SK-MEL-5 (cell line): Measurements from ENCODE around the gene MACROD1. TPM values are rescaled to one million over a fixed set of nuclear protein-coding genes. Genes with fewer than 3 reads are reported as not detected.

Experiments used
- DNase-seq: peaks from one replicate; pipeline ENCODE4 v3.0.0-alpha.2; 2016; ENCODE audit warnings: low read depth, low spot score
- in situ Hi-C: cut with HindIII; loops from 2 replicates; pipeline ENCODE4 v1.10.0; 2016; ENCODE audit warnings: low sequenced_read_pairs, high pct_unique_total_duplicates, low pct_unique_long_range_greater_than_20kb
- total RNA-seq: library from RNA; depleted of rRNA; stranded (reverse); fragments of >200 nt; shearing (Covaris generic); gene quantifications from 2 replicates; pipeline ENCODE4 v1.2.3, GENCODE V29; 2014

The MACROD1 gene
- total RNA-seq, 1 experiment from 2014 or later: 15.7 TPM

DNA sequence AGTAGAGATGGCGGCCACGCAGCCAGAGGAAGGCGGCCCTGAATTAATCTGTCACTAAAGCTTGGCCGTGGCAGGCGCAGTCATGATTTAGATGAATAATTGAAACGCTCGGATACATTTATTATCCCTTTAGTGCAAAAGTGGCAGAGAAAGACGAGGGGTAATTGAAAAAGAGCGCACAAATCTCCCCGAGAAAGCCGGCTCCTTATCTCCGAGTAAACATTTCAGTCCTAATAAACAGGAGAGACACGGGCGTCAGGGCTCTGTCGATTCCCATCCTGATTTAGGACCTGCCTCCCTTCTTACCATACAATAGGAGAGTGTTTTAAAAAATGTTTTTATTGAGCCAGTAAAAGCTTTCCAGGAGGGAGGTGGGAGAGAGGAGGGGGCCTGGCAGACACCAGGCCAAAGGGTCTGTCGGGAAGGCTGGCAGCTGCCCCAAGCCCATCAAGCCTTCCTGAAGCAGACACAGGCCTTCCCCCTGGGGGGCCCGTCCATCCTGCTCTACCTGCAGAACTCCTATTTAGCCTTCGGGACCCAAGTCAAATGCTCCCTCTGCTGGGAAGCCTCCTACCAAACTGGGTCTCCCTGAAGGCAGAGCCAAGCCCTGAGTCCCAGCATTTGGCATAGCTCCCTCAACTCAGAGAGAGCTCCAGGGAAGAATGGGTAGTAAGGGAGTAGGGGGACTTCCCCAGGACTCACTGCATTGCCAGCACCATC is 156.8 kb downstream of the MACROD1 start:
- in situ Hi-C loops: no loop called here
- DNase-seq: no peak

DNA sequence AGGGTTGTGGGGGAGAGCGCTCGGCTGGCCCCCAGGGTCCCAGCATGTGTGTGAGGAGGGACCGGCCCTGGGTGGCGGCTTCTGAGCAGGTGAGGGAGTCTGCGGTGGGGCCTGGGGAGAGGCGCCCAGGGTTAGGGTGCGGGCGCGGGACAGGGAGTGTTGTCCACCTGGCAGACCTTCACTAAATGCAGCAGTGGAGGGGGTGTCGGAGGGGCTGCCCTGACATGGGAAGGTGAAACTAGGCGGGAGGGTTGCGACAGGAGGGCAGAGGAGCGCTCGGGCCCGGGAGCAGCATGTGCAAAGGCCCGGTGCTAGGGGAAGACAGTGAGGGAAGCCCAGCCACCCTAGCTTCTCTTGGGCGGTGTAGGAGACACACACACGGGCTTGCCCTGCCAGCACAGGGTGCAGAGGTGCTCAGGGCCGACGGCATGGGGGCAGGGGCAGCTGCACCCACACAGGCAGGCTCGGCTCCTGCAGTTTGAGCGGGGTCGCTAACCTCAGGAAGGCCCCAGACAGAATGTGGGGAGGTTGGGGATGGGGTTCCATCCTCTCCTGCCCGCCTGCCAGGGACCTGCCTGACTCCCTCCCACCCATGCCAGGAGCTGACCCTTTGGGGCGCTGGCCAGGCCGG is 157.5 kb downstream of the MACROD1 start:
- in situ Hi-C loops: no loop called here

DNA sequence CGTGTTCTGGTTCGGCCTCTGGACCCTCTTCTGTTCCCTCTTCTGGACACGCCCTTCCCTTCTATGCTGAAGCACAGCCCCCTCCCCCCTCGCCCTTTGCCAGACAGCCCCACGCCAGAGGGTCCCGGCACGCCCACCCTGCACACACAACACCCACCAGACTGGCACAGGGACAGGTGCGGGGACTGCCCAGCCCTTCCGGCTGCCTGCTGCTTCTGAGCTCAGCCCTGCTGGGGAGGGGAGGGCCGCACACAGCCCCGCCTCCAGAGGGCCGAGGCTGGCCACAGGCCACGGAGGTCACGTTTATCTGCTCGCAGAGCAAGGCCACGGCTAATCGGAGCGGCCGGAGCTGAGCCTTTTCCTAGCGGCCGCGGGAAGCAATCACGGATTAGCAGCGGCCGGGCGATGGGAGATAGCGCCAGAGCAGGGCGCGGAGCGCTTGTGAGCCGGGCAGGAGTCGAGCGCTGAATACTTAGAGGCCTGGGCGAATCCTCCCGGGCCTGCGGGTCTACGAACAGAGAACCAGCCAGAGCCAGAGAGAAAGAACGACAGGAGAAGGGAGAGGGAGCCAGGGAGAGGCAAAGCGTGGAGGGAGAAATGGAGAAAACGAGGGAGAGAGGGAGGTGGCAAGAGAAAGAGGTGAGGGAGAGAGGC is 158.2 kb downstream of the MACROD1 start:
- no peak for DNase-seq
- in situ Hi-C loops: no loop called here

More for the DNA sequence above, 157.5 kb downstream of the MACROD1 start:
- no peak for DNase-seq

DNA sequence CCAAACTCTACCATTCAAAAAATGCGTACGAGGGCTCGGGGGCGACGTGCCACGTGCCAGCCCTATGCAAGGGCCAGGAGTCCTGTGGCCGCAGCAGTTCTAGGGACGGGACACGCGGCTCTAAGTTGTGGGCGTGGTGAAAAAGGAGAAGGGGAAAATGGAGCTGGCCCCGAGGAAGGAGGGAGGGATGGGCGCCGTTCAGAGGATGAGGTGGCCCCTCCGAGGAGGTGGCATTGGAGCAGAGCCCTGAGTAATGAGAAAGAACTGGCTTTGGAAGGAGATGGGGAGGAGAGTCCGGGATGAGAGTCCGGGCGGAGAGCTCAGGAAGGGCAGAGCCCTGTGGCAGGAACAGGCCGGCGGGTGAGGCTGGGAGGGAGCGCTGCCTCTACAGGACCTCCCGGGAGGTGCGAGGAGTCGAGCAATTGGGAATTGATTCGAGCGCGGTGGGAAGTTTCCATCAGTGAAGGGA is 158.7 kb downstream of the MACROD1 start:
- in situ Hi-C loops: no loop called here

DNA sequence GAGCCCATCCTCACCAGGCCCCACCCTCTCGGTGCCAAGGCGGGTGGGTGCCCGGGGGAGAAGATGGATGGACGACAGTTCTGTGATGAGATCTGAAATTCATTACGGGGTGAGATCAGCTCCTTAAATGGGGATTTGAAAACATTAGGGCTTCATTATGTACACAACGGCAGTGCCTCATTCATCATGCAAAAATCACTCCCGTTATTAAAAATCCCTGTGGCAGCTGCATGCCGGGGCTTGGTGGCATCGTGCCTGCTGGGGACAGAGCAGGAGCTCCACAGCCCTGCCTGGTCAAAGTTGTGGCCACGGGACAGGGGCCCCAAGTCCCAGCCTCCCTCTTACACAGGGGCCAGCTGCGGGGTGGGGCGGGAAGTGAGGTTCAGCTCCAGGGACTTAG is 159.5 kb downstream of the MACROD1 start:
- in situ Hi-C loops: no loop called here
- DNase-seq: no peak

More for the DNA sequence above, 158.7 kb downstream of the MACROD1 start:
- no peak for DNase-seq

DNA sequence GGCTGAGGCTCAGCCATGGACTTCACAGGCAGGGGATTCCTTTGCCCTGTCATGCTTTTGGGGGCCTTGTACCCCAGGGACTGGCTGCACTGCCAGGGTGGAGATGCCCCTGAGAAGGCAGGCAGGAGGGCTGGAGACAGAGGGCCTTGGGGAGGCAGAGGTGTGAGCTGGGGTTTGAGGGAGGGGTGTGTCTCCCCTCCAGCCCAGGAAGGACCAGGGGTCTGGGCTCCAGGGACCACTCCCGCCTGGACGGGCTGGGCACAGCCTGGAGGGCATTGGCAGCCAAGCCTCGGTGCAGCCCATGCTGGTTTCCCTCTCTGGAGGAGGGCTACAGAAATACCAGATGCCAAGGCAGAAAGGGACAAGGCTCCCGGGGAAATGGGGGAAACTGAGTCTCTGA is 160.2 kb downstream of the MACROD1 start:
- in situ Hi-C loops: no loop called here
- DNase-seq: no peak

DNA sequence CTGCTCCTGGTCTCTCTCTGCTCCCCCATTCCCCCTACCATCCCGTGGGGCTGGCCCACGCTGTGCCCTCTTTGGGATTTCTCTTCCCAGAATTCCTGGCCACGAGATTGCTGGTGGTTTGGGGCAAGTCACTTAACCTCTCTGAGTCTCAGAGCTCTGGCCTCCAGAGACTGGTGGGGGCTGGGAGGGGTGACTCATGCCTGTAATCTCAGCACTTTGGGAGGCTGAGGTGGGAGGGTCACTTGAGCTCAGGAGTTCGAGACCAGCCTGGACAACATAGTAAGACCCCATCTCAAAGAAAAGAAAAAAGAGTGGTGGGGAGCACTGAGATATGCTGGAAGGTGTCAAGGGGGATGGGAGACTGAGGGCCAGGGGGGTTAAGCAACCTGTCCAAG is 161.3 kb downstream of the MACROD1 start:
- no peak for DNase-seq
- in situ Hi-C loops: no loop called here

DNA sequence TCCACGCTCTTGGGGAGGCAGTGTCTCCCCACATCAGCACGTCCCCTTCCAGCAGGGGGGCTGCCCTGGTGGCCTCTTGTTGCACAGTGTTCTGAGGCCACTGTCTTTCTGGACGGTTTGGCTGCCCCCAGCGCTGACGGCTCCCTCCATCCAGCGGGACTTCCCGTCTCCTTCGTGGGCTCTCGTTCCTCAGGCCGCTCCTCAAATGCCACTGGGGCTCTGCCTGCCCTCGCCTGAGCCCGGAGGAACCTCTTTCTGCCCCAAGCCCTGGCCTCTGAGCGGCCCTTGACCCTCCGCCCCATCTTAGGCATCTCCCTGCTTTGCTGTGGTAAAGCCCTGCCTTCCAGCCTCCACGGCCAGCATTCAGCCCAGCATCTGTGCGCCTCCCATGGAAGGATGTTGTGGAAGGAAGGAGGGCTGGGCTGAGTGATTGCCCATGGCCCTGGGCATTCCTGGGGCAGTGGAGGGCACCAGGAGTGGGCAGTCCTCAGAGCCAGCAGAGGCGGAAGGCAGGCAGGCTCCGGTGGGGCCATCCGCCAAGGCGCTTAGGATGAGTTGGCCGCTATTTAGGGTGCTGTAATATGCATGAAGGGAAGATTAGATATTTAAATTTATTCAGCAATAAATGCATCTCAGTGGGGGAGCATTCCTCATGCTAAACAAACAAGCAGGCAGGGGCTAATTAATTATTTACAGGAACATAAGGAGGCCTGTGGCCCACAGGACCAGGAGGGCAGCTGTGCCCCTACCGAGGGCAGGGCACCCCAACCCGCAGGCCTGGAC is 161.9 kb downstream of the MACROD1 start:
- no peak for DNase-seq
- in situ Hi-C loops: no loop called here

DNA sequence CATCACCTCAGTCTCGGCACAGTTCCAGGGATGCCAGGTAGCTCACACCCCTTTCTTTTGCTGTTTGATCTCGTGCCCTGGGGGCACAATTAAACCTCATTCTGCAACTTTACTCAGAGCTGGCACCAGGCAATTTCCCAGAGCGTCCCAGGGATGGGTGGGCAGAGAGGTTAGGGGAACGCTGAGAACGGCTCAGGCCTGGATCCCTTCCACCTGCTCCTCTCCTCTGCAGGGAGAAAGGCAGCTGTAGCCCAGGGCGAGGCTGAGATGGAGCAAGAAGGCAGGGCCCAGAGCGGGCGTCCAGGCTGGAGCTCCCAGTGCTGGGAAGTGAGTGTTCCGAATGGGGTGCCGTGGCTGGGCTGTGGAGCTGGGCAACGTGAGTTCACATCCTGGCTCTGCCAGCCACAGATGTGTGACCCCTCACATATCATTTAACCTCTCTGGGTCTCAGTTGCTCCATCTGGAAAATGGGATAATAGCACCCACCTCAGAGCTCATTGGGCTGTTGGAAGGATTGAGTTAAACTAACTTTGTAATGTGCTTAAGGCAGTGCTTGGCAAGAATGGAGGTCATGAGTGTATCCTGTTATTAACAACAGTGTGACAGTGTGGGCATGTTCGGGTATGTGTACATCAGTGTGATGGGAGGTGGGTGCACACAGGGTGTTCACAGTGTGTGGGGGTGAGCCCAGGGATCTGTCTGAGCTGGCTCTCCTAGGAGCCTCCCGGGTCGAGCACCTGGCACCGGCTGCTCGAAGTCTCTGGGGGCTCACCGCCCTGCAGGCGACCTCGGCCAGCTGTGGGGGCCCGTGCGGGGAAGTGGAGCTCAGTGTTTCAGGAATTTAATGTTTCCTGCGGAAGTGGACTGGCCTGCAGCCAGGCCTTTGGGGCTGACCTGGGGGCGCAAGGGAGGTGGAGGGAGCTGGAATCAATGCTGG is 164.2 kb downstream of the MACROD1 start:
- no peak for DNase-seq
- in situ Hi-C loops: no loop called here

DNA sequence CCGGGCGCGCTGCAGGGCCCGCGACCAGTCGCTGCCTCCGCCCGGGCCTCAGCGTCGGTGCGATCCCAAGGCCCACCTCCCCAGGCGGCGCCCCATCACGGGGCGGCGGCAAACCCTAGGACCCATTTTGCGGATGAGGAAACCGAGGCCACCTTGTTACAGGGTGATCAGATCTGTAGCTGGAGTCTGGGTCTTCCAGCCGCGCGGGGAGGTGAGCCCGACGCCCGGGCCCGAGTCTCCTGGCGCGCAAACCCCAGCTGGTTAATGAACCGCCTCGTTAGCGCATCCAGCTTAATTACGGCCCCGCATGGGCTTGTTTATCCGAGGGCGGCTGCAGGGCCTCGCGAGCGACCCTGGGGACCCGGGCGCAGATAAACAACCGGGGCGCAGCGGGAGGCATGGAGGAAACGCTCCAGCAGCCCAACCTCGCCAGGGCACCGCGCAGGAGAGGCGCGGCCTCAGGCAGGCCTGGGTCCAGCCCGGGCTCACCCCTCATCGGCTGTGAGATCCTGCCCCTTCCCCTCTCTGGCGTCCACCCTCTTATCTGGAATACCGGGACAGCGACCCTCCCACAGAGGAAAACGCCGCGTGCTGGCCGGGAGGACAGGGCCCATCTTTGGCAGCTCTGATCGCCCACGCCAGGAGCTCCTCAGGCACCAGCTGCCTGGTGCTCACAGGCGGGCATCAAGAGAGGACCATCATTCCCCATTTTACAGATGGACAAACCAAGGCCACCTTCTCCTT is 165.0 kb downstream of the MACROD1 start:
- in situ Hi-C loops: no loop called here

DNA sequence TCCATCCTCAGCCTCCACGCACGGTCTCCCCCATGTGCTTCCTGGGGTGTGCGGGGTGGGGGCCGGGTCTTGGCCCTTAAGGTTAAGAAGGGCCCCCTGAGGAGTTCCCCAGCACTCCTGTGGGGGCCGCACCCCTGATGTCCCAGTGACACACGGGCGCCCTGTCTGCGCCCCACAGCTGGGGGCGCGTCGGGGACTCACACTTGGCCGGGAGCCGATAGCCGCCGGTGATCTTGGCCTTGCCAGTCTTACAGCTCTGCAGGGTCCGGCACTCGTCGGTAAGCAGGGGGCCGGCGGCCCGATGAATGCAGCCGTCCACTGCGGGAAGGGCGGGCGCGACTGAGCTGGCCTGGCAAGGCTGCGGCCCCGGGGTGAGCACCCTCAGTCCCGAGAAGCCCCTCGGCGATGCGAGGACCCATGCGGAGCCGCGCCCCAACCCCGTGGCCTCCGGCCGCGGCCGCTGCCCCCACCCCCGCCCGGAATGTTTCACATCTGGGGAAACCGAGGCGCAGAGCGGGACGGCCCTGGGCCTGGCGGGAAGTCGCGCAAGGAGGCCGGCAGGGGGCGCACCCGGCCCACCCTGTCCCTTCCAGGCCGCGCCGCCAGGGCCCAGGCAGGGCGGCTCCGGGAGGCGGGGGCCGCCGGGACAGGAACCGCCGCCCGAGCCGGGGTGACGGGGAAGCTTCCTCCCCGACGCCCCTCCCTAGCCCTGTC is 165.7 kb downstream of the MACROD1 start:
- in situ Hi-C loops: no loop called here

More for the DNA sequence above, 165.0 kb downstream of the MACROD1 start:
- no peak for DNase-seq

DNA sequence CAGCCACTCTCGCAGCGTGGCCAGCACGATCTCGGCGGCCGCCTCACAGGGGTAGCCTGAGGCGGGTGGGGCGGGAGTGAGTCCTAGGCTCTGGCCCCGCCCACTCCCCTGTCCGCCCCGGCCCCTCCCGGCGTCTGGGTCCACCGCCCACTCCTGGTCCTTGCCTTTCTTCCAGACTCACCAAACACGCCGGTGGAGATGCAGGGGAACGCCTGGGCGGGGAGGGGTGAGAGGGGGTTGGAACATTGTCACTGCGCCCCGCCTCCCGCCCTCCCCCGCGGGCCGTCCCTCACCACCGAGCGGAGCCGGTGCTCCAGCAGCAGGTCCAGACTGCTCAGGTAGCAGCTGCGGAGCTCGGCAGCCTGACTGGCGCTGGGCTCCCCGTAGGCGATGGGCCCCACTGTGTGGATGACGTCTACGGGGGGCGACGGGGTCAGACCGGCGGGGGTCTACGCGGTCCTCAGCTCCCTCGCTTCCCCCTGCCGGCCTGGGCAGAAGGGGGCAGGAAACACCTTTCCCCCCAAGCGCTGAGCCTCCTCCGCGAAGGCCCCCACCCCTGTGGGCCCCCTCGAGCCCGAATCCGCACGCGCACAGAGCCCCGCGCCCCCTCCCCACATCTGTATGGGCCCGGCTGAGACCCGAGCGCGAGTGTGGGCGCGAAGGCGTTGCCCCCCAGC is 166.4 kb downstream of the MACROD1 start:
- in situ Hi-C loops: no loop called here
- DNase-seq: no peak

More for the DNA sequence above, 165.7 kb downstream of the MACROD1 start:
- no peak for DNase-seq

DNA sequence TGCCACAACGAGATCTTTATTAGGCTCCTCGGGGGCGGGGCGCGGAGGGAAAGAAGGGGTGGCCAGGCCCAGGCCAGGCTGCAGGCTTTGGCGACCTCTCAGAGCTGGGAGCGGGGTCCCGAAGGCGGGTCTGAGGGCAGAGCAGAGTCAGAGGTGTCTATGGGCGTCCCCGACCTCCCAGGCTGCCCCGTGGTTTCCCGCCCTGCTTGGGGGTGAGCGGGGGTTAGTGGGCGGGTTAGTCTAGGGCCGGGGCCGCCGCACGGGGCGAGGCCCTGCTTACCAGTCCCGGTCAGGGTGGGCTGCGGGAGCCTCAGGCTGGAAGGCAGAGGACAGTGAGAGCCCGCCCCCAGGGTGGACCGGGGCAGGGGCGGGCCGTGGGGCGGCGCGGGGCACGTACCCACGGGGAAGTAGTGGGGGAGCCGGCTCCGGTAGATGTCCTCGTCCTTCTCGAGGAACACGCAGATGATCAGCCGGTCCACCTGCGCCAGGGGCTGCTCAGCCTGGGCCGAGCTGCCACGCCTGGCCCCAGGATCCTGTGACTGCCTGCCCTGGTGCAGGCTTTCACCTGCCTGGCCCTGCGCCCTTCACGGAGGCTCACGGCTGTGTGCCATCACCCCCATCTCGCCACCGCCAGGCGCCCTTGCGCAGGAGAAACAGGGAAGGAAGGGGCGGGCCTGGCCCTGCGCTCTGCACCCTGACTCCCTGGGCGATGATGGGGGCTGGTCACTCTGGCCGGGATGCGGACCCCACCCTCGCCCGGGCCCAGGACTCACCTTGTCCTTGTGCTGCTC is 167.2 kb downstream of the MACROD1 start:
- no peak for DNase-seq
- in situ Hi-C loops: no loop called here

DNA sequence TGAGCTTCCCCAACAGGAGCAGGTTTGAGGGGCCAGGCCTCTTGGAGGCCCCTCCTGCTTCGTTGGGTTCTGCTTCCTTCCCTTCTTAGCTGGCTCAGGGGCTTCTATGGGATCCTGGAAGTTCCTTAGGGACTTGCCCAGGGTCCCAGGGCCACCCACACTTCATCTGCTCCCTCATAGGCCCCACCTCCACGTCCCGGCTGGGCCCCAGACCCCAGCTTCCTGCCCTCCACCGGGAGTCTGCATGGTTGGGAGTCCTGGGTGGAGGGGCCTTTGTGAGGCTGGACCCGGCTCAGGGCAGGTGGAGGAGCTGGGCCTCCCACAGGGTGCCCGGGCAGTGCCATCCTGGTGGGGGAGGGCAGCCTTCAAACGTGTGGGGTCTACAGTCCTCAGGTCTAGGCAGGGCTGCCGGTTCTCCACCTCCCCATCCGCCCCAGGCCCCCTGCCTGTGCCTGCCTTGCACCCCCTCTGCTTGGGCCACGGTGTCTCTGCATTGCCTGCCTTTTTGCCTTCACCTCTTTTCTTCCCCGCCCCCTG is 168.0 kb downstream of the MACROD1 start:
- DNase-seq: no peak
- in situ Hi-C loops: no loop called here
